Measurements from ENCODE around the gene CPED1.
"Not testable (repeated sequence)": the region's sequence is repeated elsewhere in the genome, so short reads cannot be mapped to it uniquely, and the experiment has no call there.

CPED1 gene

GRCh38 chr7:121198502-121198901 is 210.0 kb downstream of the CPED1 start:
- DNase-seq = no peak

GRCh38 chr7:121202125-121202524 is 213.6 kb downstream of the CPED1 start:
- DNase-seq = no peak

GRCh38 chr7:121202834-121203233 is 214.3 kb downstream of the CPED1 start:
- no peak for DNase-seq

- no peak for DNase-seq
These were observed 216.0 kb downstream of the CPED1 start for GRCh38 chr7:121204537-121204936.

- DNase-seq = no peak
These were observed 217.3 kb downstream of the CPED1 start for GRCh38 chr7:121205777-121206176.

- no peak for DNase-seq
These were observed 222.7 kb downstream of the CPED1 start for GRCh38 chr7:121211253-121211652.

GRCh38 chr7:121212036-121212435 is 223.5 kb downstream of the CPED1 start:
- DNase-seq = no peak

GRCh38 chr7:121214657-121215056 is 226.1 kb downstream of the CPED1 start:
- DNase-seq = no peak

- no peak for DNase-seq
These were observed 230.5 kb downstream of the CPED1 start for GRCh38 chr7:121219026-121219425.

- not testable (repeated sequence) for DNase-seq
These were observed 232.6 kb downstream of the CPED1 start for GRCh38 chr7:121221108-121221507.

- DNase-seq = no peak
These were observed 240.3 kb downstream of the CPED1 start for GRCh38 chr7:121228779-121229178.

- no peak for DNase-seq
These were observed 246.7 kb downstream of the CPED1 start for GRCh38 chr7:121235201-121235600.

- DNase-seq = no peak
These were observed 249.1 kb downstream of the CPED1 start for GRCh38 chr7:121237601-121238000.

- DNase-seq = no peak
These were observed 255.8 kb downstream of the CPED1 start for GRCh38 chr7:121244120-121244870.

GRCh38 chr7:121251367-121251766 is 262.9 kb downstream of the CPED1 start:
- DNase-seq = not testable (repeated sequence)

- not testable (repeated sequence) for DNase-seq
These were observed 264.2 kb downstream of the CPED1 start for GRCh38 chr7:121252523-121253235.

- DNase-seq = no peak
These were observed 271.3 kb downstream of the CPED1 start for GRCh38 chr7:121259826-121260225.

- no peak for DNase-seq
These were observed 272.8 kb downstream of the CPED1 start for GRCh38 chr7:121261207-121261884.

GRCh38 chr7:121262221-121262620 is 273.7 kb downstream of the CPED1 start:
- no peak for DNase-seq

GRCh38 chr7:121262969-121263368 is 274.5 kb downstream of the CPED1 start:
- DNase-seq = no peak

GRCh38 chr7:121266307-121266894 is 277.9 kb downstream of the CPED1 start:
- no peak for DNase-seq

- no peak for DNase-seq
These were observed 279.1 kb downstream of the CPED1 start for GRCh38 chr7:121267612-121268011.

GRCh38 chr7:121269798-121270197 is 281.3 kb downstream of the CPED1 start:
- no peak for DNase-seq
